Measurements from ENCODE around the gene PLD1.

Gene PLD1

DNA sequence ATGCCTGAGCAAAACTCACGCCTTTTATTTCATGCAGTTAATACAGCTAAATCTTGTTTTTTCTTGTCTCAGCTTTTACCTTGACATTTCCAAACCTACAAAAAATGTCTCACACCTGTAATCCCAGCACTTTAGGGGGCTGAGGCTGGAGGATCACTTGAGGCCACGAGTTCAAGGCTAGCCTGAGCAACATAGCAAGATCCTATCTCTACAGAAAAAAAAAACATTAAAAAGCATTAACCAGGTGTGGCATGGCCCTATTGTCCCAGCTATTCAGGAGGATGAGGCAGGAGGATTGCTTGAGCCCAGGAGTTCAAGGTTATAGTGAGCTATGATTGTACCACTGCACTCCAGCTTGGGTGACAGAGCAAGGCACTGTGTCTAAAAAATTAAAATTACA, 29.0 kb upstream of the PLD1 start:
- DNase-seq (ENCODE audit: low read depth, low spot score) = no peak

DNA sequence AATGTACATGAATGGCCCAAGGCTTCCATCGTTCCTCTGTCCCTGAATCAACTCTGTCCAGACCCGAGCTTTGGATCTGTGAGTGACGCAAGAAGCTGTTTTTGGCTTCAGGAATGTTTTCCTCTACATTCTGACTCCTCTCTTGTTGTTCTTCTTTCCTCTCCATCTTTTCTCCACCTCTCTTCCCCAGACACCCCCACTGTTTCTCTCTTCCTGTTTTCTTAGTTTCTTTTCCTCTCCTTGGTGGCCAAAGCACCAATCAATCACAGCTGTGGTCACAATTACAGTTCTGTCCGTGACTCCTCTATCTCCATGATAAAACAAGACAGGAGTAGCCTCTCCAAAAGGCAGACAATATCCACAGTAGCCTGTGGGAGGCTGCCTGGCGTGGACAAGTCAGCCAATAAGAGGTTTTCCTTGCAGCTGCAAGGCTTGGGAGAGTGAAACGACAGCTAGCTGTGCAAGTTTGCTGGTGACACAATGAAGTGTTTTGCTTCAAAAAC, 28.0 kb upstream of the PLD1 start:
- DNase-seq (ENCODE audit: low read depth, low spot score) = peak; percentile 62

DNA sequence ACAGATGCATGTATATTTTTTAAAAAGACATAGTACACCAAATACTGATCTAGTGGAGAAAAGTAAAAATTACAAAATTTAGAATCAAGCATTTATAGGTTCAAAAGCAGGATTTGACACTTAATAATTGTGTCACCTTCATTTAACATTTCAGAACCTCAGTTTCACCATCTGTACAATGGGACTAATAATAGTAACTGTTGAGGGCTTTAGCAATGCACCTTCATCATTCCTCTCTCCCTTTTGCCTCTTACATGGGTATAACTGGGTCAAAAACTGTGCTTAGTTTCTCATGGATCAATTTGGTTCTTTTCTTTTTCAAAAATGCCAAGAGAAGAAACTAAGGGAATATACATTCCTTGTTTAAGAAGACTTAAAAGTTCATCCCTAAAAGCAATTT, 27.4 kb upstream of the PLD1 start:
- no peak for DNase-seq (ENCODE audit: low read depth, low spot score)

DNA sequence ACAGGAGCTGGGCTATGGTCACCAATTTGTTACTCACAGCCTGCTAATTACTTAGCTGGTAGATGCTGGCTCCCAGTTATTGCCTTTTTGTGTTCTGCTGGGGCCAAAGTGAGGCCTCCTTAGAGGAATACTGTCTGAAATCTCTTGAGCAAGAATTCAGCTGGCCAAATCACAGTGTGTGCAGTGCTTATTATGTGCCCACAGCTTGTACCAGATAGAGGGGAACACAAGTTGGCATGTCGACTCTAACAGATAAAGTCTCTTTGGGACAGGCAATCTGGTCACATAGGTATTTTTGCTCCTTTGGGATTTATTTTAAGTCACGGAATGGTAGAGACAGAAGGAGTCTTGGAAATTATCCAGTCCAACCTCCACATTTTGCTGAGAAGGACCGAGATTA, 26.6 kb upstream of the PLD1 start:
- no peak for DNase-seq (ENCODE audit: low read depth, low spot score)

DNA sequence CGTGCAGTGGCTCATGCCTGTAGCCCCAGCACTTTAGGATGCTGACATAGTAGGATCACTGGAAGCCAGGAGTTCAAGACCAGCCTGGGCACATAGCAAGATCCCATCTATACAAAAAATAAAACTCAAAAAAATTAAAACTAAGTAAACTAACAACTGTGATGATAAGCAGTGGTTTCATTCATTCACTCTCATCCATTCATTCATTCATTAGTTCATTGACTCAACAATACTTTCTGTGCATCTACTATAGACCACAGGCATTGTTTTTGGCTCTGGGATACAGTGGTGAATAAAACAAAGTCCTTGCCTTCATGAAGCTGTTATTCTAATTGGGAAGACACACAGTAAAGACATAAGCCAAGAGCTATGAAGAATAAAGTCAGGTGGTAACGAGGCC, 25.3 kb upstream of the PLD1 start:
- no peak for DNase-seq (ENCODE audit: low read depth, low spot score)

DNA sequence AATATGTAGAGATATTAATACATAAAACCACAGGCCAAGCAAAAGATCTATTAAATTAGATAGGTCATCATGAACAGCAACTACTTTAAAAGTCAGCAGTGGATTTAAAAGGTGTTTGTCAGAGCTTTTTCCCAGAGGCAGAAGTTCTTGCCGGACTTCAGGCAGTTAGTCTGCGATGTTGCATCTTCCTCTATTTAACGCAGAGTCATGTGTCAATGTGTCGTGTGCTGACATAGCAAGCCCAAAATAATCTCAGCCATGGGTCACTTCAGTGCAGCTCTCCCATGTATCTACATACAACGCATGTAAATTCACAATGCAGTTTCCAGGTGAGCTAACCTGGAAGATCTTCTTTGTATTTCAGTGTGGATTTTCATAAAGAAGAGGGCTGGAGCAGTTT, 24.8 kb upstream of the PLD1 start:
- DNase-seq (ENCODE audit: low read depth, low spot score) = no peak

DNA sequence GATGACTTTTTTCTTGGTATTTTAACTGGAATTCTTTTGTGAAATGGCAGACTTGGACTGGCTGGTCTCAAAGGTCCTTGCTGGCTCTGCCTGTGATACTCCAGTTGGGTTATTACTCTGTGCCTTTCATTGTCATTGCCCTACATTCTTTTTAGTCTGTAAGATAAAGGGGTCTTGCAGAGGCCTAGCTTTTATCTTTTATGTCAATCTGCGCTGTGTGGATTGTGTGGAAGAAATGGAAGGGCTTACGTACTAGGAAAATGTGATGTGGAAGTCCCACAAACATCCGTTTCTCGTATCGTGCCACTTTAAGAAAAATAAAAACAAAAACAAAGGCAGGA, 24.1 kb upstream of the PLD1 start:
- DNase-seq (ENCODE audit: low read depth, low spot score) = no peak

DNA sequence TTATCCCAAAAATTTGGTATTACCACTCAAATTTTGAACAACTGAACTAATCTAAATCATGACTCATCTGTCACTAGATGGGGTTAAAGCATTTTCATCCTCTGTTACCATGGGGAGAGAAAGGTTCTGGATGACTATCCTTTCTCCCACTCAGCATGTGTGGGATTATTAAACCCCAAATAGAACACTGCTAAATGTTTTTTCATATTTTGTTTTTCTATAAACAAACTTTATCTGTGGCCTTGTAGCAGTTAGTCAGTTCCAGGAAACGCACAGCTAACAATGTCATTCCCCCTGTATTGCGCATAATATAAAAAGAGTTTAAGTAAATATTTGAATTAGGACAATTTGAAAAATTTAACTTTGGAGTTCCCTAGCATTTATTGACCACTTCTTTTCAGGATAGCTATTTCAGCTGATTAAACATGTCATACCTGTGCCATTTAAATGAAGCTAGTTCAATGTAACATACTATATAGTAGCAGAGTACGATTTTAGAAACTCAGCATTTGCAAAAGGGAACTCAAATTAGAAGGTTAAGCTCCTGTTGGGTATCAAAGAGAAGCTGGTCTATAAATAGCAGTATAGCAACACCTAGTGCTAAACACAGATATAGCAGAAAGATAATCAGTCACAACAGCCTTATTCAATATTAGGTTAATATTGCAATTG, 23.6 kb upstream of the PLD1 start:
- DNase-seq (ENCODE audit: low read depth, low spot score) = peak; percentile 51

DNA sequence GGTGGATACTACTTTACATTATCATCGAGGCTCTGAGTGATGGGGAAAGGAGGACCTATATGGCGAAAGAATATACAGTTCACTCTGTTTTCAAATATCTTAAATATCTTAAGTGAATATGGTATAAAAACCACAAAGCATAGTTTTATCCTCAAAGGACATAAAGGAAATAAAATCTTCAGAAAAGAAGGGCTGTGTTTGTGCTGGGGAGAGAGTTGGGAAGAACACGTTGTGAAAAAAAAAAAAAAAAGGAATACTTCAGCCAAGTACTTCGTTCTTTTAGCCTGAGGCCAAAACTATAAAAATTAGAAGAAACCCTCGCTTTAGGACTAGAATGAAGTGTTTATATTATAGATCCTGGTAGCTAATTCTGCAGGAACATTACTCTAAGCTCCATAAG, 22.7 kb upstream of the PLD1 start:
- no peak for DNase-seq (ENCODE audit: low read depth, low spot score)

DNA sequence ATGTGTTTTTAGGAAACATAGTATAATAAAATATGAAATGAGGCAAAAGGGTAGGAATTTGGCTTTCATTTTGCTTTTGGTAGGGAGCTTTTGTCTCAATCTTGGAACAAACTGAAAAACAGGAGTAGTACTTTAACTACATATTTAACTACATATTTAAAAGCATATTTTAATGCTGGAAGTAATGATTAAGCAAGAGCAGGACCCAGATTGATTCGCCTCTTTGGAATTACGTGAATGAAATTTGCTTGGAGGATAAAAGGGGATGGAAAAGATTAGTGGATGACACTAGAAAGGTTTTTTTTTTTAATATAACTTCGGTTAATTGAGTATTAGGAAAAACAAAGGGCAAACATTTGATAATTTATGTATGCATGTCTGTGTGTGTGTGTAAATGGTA, 21.7 kb upstream of the PLD1 start:
- no peak for DNase-seq (ENCODE audit: low read depth, low spot score)

DNA sequence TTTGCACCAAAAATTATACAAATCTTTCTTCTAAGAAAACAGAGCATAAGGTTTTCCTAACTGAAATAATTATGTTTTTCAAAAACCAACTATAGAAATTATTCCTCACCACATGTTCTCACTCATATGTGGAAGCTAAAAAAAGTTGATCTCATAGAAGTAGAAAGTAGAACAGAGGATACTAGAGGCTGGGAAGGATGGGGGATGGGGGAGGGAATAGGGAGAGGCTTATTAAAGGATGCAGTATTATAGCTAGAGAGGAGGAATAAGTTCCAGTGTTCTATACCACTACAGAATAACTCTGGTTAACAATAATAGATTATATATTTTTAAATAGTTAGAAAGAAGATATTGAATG, 20.2 kb upstream of the PLD1 start:
- no peak for DNase-seq (ENCODE audit: low read depth, low spot score)

DNA sequence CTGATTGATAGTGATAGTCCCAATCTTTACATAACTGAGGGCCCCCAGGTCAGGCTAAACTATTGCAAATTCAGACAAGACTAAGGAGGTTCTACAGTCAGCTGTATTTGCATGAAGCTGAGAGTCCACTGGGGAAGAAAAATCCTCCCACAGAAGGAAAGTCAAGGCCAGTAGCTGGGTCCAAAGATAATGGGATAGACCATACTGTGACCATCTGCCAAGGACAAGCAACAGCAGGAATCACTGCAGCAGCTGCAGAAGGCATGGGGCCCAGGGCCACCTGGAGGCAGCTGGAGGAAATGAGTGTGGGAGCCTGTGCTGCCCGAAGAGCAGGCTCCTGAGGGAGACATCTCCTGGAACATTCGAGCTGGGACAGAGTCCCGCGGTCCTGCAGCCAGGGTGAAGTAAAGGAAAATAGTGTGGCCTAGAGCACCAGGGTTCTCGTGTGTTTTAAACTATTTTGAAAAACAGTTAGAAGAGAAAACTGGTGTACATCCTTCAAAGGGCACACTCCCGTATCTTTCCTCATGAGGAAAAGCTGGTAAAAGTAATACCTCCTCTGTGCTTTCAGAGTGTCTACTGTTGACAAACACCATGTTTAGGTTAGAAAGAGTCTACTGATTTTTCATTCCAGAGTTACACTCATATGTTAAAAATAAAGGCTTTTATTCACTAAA, 19.7 kb upstream of the PLD1 start:
- peak; percentile 78 for DNase-seq (ENCODE audit: low read depth, low spot score)

DNA sequence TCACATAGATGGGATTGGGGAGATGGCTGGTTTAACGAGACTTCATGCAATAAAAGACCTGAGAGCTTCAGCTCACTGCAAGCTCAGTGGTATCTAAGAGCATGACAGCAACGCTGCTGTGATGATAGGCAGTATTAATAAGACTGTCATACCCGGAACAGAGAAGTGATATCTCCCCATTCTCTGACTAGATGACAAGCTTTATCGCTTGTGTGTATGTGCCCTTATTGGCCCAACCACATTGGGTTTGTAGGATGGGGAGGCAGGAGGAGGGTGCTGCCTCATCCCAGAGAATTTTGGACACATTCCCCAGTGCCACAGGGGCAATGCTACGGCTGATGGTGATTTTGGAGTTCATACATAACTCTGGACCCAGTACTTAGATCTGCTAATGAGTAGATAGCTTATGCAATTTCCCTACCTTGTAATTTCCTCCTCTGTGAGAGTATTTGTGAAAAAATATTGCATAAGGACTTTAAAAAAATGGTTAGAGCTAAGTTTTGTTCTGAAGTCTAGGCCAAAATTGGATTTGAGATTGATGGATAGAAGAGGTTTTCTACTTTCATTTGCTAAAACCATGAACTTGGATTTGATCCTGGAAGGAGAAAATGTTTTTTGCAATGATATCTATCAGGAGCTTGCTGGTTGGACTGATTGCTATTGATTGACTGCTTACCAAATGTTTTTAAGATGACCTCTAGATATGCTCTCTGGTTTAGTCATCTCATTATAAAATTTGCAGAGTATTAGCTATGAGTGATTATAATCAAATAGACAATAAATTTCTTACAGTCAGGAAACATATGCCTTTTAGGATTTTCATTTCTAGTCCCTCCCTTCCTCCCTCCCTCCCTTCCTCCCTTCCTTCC, 18.9 kb upstream of the PLD1 start:
- no peak for DNase-seq (ENCODE audit: low read depth, low spot score)

DNA sequence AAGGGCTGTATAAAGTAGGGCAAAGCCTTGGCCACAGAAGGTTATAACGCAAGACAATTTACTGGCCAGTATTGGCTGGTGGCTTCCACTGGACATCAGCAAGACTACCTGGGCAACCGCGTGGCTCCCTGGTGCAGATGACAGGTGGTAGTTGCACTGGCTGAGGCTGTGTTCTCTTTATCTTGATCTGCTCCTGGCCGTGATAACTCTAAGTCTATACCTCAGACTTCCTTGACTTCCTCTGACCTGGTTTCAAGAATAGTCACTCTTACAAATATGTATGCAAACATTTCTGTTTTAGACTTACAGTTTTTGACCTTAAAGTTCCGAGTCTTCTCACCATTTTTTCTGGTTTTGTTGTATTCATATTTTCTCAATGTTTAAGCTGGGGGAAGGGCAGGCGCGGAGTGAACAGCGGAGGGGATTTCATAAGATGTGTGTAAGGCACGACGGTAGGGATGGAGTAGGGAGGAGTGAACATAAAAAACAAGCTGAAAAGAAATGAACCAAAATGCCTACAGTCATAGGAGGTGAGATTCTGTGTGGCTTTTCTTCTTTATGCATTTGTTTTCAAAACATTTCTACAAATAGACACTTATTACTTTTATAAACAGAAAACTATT, 17.7 kb upstream of the PLD1 start:
- no peak for DNase-seq (ENCODE audit: low read depth, low spot score)

DNA sequence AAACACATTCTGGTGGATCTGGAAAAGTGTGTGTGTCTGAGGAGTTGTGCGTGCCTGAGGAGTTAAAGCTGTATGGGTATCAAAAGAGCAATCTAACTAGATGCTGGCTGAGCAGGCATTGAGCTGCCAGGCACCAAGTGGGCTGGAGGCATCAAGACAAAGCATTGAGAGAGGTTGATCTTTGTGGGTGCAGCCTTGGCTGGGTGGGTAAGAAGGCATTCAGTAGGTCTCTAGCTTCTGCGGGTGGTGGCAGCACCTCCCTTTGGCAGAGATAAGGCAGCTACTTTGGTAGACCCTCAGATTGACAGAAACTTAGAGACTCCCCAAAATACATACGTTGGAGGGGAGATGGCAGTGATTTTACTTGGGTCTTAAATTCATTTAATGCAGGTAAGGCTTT, 17.1 kb upstream of the PLD1 start:
- no peak for DNase-seq (ENCODE audit: low read depth, low spot score)

DNA sequence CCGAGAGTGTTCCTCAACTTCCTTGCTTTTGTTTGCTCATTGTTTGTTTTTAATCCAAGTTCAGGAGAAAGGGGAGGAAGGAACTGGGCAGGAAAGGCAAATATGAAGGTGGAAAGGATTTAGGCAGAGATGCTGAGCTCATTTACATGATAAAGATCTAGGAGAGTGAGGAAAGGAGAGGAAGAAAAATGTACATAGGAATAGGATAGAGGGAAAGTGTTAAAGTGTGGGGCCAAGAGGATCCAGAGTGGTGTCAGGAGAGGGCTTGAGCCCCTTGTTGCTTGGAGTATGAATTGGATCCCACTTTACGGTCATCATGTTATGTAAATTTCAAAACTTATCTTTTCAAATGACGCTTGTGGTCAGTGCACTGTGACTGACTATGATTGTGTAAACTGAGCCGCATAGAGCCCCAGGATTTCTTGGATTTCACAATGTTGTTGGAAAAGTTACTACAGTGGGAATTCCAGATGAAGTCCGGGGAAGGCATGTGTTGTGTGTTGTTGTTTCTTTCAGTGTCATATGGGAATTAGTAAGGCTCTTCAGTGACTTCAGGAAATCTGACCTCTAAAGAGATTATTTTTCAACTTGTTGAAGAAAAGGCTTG, 15.0 kb upstream of the PLD1 start:
- DNase-seq (ENCODE audit: low read depth, low spot score) = peak; percentile 44

DNA sequence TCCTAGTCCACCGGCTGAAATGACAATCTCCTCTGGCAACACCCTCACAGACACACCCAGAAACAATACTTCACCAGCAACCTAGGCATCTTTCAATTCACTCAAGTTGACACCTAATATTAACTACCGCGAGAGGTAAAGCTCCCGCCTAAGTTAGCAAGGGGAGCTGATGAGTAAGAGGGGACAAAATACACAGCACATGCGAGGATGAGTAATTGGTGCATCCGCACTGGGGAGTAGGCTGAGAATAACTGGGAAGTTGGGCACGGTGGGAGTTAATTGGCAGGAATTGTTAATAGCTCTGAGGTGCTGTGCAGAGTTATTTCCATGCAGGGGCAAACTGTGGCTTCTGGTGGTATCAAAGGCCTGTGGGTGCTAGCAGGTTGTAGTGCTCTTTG, 14.5 kb upstream of the PLD1 start:
- DNase-seq (ENCODE audit: low read depth, low spot score) = no peak

DNA sequence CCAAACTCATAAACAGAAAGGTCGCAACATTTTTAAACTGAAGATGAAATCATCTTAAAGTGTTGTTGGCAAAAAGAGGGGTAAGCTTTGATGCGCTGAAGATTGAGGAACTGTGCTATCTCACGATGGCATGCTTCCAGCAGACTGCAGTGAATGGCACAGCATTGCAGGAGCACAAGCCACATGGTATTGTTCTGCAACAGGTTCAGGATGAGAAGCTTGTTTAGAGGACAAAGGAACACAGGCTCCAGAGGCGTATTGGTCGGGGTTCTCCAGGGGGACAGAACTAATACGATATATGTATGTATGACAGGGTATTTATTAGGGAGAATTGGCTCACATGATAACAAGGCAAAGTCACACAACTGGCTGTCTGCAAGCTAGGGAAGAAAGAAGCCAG, 13.8 kb upstream of the PLD1 start:
- no peak for DNase-seq (ENCODE audit: low read depth, low spot score)

DNA sequence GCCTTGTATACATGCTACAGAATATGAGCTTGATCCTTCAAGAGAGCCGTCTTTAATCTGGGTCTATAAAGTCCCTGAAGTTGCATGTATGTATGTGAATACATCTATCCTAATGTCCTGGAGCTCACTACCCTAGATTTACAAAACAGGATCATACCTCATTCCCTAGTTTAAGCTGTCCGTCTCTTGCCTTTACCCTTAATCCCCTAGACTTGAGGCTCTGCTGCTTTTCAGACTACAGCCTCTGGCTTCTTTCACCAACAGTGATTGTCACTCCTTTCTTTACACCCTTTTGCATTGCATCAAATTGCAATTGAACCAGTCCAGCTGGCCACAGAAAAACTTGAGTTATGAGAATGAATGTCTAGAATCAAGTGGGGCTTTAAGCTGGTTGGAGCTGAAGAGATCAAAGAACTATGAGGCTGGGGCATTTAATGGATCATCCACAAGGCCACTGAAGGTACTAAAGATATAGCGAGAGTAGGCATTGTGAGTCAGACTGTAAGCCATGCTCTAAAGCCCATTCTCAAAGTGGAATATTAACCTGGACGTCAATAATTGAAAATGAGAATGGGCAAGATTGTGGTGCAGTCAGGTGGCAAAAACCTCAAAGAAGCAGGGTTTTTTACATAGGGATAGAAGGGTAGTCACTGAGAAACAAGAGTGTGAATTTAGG, 12.3 kb upstream of the PLD1 start:
- no peak for DNase-seq (ENCODE audit: low read depth, low spot score)

DNA sequence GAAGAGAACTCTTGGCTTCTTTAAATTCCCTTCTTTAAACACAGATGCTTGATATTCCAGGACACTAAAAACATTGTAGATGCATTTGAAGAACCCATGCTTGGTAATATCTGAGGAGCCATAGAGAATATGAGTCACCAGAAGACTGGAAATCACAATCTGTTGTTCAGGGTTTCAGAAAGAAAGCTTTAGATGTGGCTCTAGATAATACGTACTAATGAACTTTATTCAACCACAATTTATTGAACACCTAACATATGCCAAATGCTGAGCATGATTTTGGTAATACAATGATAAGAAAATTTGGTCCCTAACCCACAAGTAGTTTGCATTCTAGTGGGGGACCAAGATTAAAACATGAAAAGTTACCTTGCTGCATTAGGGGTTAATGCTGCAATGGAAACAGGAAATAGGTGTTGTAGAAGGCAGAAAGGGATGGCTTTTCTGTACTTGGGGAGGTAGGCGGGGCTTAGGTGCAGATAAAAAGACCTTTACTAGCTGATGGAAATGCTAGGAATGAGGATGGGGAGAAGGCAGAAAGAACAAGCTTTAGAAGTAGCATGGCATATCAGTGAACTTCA, 11.6 kb upstream of the PLD1 start:
- no peak for DNase-seq (ENCODE audit: low read depth, low spot score)

DNA sequence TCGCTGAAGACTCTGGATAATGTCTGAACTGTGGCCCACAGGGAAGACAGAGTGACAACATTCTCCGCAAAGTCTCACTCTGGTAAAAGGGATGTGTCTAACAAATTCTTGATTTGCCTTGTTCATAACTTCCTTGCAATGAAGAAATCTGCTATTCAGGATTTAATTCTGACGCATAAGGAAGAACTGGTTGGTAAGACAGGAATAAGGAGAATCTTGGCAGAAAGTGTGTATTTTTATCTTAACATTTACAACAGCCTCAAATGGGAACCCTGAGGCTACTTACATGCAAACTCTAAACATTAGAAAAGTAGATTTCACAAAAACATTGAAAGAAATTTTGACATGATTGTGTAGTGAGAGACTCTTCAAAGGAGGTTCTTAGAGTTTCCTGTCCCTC, 10.8 kb upstream of the PLD1 start:
- DNase-seq (ENCODE audit: low read depth, low spot score) = no peak
